GM12878 (cell line): ENCODE measurements around the gene CFLAR. TPM values are rescaled to one million over a fixed set of nuclear protein-coding genes. Genes with fewer than 3 reads are reported as not detected.
A peak's percentile ranks its signal among the peaks of the same experiment; 100 is the strongest.

Experiments
- CHD2 ChIP-seq: IDR thresholded peaks from 2 replicates; pipeline ENCODE4 v1.6.1; 2011; ENCODE audit warnings: low read depth, low read length, improper control_type of control experiment, borderline replicate concordance
- EGR1 ChIP-seq, 2 experiments: IDR thresholded peaks; 1 replicate in 1 of 2; 2 replicates in 1 of 2; pipeline ENCODE4 v1.6.1; 2011 to 2012; ENCODE audit warnings: low read depth in 2 of 2, low read length in 2 of 2, borderline replicate concordance in 1 of 2, mild to moderate bottlenecking in 1 of 2, moderate library complexity in 1 of 2
- MEF2A ChIP-seq: IDR thresholded peaks from 2 replicates; pipeline ENCODE4 v1.6.1; 2011; ENCODE audit warnings: low read depth, mild to moderate bottlenecking, low read length, moderate library complexity; ENCODE audit not compliant: insufficient read depth
- MLLT1 ChIP-seq: fragments of 450-650 bp; IDR thresholded peaks from 2 replicates; pipeline ENCODE4 v1.6.1; 2016; ENCODE audit warnings: mild to moderate bottlenecking
- MXI1 ChIP-seq: fragments of 150-350 bp; IDR thresholded peaks from 2 replicates; pipeline ENCODE4 v1.6.1; 2011; ENCODE audit warnings: low read depth, mild to moderate bottlenecking, inconsistent platforms, low read length, improper control_type of control experiment
- PAX8 ChIP-seq: fragments of 450-650 bp; IDR thresholded peaks from 2 replicates; pipeline ENCODE4 v1.6.1; 2017; ENCODE audit warnings: mild to moderate bottlenecking, moderate library complexity
- POLR2AphosphoS2 ChIP-seq: IDR thresholded peaks from 2 replicates; pipeline ENCODE4 v1.6.1; 2011; ENCODE audit warnings: low read depth, mild to moderate bottlenecking, low read length, improper control_type of control experiment, moderate library complexity
- POLR2AphosphoS5 ChIP-seq: IDR thresholded peaks from 2 replicates; pipeline ENCODE4 v1.6.1; 2011; ENCODE audit warnings: mild to moderate bottlenecking, low read length, inconsistent platforms
- SIN3A ChIP-seq: IDR thresholded peaks from 2 replicates; pipeline ENCODE4 v1.6.1; 2012; ENCODE audit warnings: low read depth, low read length, improper control_type of control experiment
- SKIL ChIP-seq: fragments of 450-650 bp; IDR thresholded peaks from 2 replicates; pipeline ENCODE4 v1.6.1; 2017; ENCODE audit warnings: mild to moderate bottlenecking, low read depth, inconsistent platforms; ENCODE audit not compliant: poor library complexity, severe bottlenecking
- SRF ChIP-seq, 2 experiments: IDR thresholded peaks; 2 replicates each; pipeline ENCODE4 v1.6.1; 2011; ENCODE audit warnings: low read depth in 2 of 2, low read length in 2 of 2, mild to moderate bottlenecking in 1 of 2, moderate library complexity in 1 of 2
- TAF1 ChIP-seq: IDR thresholded peaks from 2 replicates; pipeline ENCODE4 v1.6.1; 2011; ENCODE audit warnings: mild to moderate bottlenecking, low read depth, low read length, borderline replicate concordance
- YBX1 ChIP-seq: fragments of 450-650 bp; IDR thresholded peaks from 2 replicates; pipeline ENCODE4 v1.6.1; 2016; ENCODE audit warnings: antibody characterized with exemption
- ZNF687 ChIP-seq: fragments of 450-650 bp; IDR thresholded peaks from 2 replicates; pipeline ENCODE4 v1.6.1; 2017; ENCODE audit warnings: mild to moderate bottlenecking, moderate library complexity
- polyA plus RNA-seq, 11 experiments: library from polyadenylated mRNA; depleted of rRNA in 4 of 11; unstranded in 6 of 11; stranded (reverse) in 5 of 11; fragments of >200 nt; fragmentation: Nextera tagmentation in 4 of 11; fragmentation: Illumina TruSeq in 1 of 11; extraction: Ambion mirVana in 4 of 11; extraction: Trizol in 1 of 11; gene quantifications; 1 replicate in 1 of 11; 2 replicates in 10 of 11; pipeline versions ENCODE4 v1.2.1 to v1.2.3, GENCODE V29; 2011 to 2016; ENCODE audit warnings: inconsistent platforms in 2 of 11, missing spikeins in 2 of 11, low read depth in 1 of 11
- total RNA-seq, 4 experiments: library from RNA; depleted of rRNA in 3 of 4; stranded (reverse); fragments of >200 nt in 3 of 4; fragmentation: Illumina TruSeq in 1 of 4; extraction: Trizol in 1 of 4; gene quantifications; 2 replicates each; pipeline versions ENCODE4 v1.2.1 to v1.2.3, GENCODE V29; 2013 to 2021

CFLAR gene
- total and polyA plus RNA-seq, 10 of the 15 experiments (the other 5 are each of a cell fraction or from before 2014, with no cell fraction given), result 80.6 to 181 (median 101) TPM

GRCh38 chr2:201118961-201119854, 3.2 kb downstream of the CFLAR start (continued):
- TF ChIP-seq MLLT1, result peak; percentile 12
- no peak for TF ChIP-seq MEF2A
- TF ChIP-seq POLR2AphosphoS2, result peak; percentile 73; the same call in 1 of the 2 replicates
- 0 out of 2 replicates have a peak, but pooled peaks have one; percentile 60 for TF ChIP-seq SIN3A
- no peak for TF ChIP-seq EGR1 (IDR thresholded peaks at IDR 0.05; ENCODE audit: borderline replicate concordance in 1 of 2, low read depth in 2 of 2, low read length in 2 of 2)
- no peak for TF ChIP-seq PAX8
- TF ChIP-seq ZNF687, result peak; percentile 11; the same call in 1 of the 2 replicates
- TF ChIP-seq SRF (IDR thresholded peaks at IDR 0.05; ENCODE audit: low read depth in 2 of 2, low read length in 2 of 2), result 0 out of 4 replicates have a peak, but pooled peaks of 1 of the 2 experiments have one; percentile 25
- TF ChIP-seq CHD2, result no peak
- TF ChIP-seq TAF1, result peak; percentile 42; the same call in 1 of the 2 replicates
- peak; percentile 54 for TF ChIP-seq POLR2AphosphoS5
- peak; percentile 14; the same call in 1 of the 2 replicates for TF ChIP-seq MXI1
- TF ChIP-seq SKIL, result peak; percentile 39
- TF ChIP-seq YBX1, result 0 out of 2 replicates have a peak, but pooled peaks have one; percentile 32
